OCI-LY7 (cell line): ENCODE measurements around the gene LCNL1. TPM values are rescaled to one million over a fixed set of nuclear protein-coding genes. Genes with fewer than 3 reads are reported as not detected.

Experiments
- BruUV-seq: library from RNA; stranded (reverse); fragments of 400-500 nt; replicated peaks from 2 replicates; lab custom pipeline; 2021; lab: Mats Ljungman, UMichigan
- CTCF ChIA-PET: fragments of 300-600 bp; sonication (Branson Sonifier 250); formaldehyde crosslinking; loops from one replicate; lab custom pipeline; 2022; ENCODE audit warnings: antibody characterized with exemption; ENCODE audit not compliant: unreplicated experiment; lab: Charles Lee
- POLR2A ChIA-PET: fragments of 300-600 bp; sonication (Branson Sonifier 250); formaldehyde crosslinking; loops from one replicate; lab custom pipeline; 2022; ENCODE audit warnings: antibody characterized with exemption; lab: Charles Lee
- DNase-seq: peaks from one replicate; pipeline ENCODE4 v3.0.0-alpha.2; 2015; ENCODE audit warnings: low spot score
- H2AFZ ChIP-seq: fragments of 200-600 bp; sonication (generic), shearing (Covaris generic); 2 replicates; pipeline ENCODE4 v1.6.1; 2014; ENCODE audit warnings: mild to moderate bottlenecking, antibody characterized with exemption, low read length, moderate library complexity
- H3K27ac ChIP-seq: fragments of 200-600 bp; sonication (generic); 2 replicates; pipeline ENCODE4 v1.5.1; 2014; ENCODE audit warnings: mixed run types, low read depth, mild to moderate bottlenecking, moderate library complexity, low read length, inconsistent platforms; ENCODE audit not compliant: poor library complexity, severe bottlenecking
- H3K36me3 ChIP-seq: fragments of 200-600 bp; sonication (generic); 2 replicates; pipeline ENCODE4 v1.6.1; 2014; ENCODE audit warnings: mild to moderate bottlenecking, antibody characterized with exemption, low read length, moderate library complexity, mixed read lengths; ENCODE audit not compliant: insufficient read depth
- H3K4me1 ChIP-seq: fragments of 200-600 bp; sonication (generic); 2 replicates; pipeline ENCODE4 v1.5.1; 2014; ENCODE audit warnings: mild to moderate bottlenecking, low read length; ENCODE audit not compliant: insufficient read depth, poor library complexity, severe bottlenecking
- H3K4me2 ChIP-seq: fragments of 200-600 bp; sonication (generic); 2 replicates; pipeline ENCODE4 v1.6.1; 2014; ENCODE audit warnings: mild to moderate bottlenecking, low read length
- H3K4me3 ChIP-seq: fragments of 200-600 bp; sonication (generic); 2 replicates; pipeline ENCODE4 v1.5.1; 2014; ENCODE audit warnings: mild to moderate bottlenecking, low read depth, low read length; ENCODE audit not compliant: poor library complexity, severe bottlenecking
- H3K79me2 ChIP-seq: fragments of 200-600 bp; sonication (generic); 2 replicates; pipeline ENCODE4 v1.6.1; 2016; ENCODE audit warnings: low read depth, mild to moderate bottlenecking, low read length, moderate library complexity, mixed read lengths; ENCODE audit not compliant: insufficient read depth
- H3K9me2 ChIP-seq: fragments of 200-600 bp; sonication (generic); 2 replicates; pipeline ENCODE4 v1.6.1; 2016; ENCODE audit warnings: mild to moderate bottlenecking, low read length, mixed read lengths; ENCODE audit not compliant: insufficient read depth
- H3K9me3 ChIP-seq: fragments of 200-600 bp; sonication (generic); 2 replicates; pipeline ENCODE4 v1.6.1; 2014; ENCODE audit warnings: mild to moderate bottlenecking, mixed run types, low read length, mixed read lengths
- H4K20me1 ChIP-seq: fragments of 200-600 bp; sonication (generic); 2 replicates; pipeline ENCODE4 v1.6.1; 2014; ENCODE audit warnings: mild to moderate bottlenecking, antibody characterized with exemption, low read length, moderate library complexity, mixed read lengths; ENCODE audit not compliant: insufficient read depth
- EZH2phosphoT487 ChIP-seq: fragments of 200-600 bp; sonication (generic); IDR thresholded peaks from 2 replicates; pipeline ENCODE4 v1.6.1; 2018; ENCODE audit warnings: low read depth, borderline replicate concordance, mild to moderate bottlenecking, mixed run types, antibody characterized with exemption, low read length, moderate library complexity, mixed read lengths
- intact Hi-C: fragments of 100-400 bp; cut with micrococcal nuclease; formaldehyde crosslinking; loops from one replicate; pipeline ENCODE4 v1.10.0; 2022; ENCODE audit not compliant: unreplicated experiment
- total RNA-seq, 2 experiments: library from RNA; depleted of rRNA in 1 of 2; stranded (reverse); fragments of >200 nt in 1 of 2; shearing (Covaris generic) in 1 of 2; gene quantifications; 2 replicates each; pipeline ENCODE4 v1.2.3, GENCODE V29; 2014 to 2022
- TF ChIP-seq, protein P1 (sequence below): fragments of 200-600 bp; sonication (generic); conservative IDR thresholded peaks from 2 replicates; pipeline ENCODE4 v1.5.1; 2014; ENCODE audit warnings: mild to moderate bottlenecking, antibody characterized with exemption, low read length, moderate library complexity, mixed read lengths

Gene LCNL1
- total RNA-seq, 2 experiments from 2014 or later: not detected

DNA sequence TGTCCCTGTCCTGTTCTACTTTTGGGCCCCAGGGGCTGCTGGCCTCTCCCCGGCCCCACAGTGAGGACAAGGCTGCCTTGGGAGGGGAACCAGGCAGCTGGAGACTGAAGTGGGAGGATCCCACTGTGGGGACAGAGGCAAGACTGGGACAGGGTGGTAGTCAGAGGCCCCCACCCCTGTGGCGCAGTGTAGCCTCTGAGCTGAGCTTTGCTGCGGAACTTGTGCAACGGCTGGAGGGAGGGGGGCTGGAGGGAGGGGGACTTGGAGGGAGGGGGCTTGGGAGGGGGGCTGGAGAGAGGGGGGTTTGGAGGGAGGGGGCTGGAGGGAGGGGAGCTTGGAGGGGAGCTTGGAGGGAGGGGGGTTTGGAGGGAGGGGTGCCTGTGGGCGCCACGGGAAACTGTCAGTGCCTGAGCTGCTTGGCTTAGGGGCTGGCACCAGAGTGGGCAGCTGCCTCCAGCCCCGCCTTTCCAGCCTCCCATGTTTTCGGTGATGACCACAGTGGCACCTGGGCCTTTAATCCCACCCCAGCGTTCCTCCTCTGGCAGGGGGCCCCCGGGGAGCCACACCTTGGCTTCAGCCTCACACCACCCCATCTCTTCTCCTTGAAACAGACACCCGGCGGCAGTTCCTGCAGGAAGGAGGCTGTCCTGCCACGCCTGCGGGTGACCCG lies 51.4 kb downstream of the LCNL1 start:
- POLR2A ChIA-PET: interaction anchor here (0.6 to 0.9 kb wide), 2 partner anchors 58 to 86 kb away, joined by 3 read pairs; no protein-coding TSS in a partner anchor
- H3K4me2 ChIP-seq: no peak overlapping the region
- no peak for TF ChIP-seq EZH2phosphoT487
- TF ChIP-seq, protein P1, sequence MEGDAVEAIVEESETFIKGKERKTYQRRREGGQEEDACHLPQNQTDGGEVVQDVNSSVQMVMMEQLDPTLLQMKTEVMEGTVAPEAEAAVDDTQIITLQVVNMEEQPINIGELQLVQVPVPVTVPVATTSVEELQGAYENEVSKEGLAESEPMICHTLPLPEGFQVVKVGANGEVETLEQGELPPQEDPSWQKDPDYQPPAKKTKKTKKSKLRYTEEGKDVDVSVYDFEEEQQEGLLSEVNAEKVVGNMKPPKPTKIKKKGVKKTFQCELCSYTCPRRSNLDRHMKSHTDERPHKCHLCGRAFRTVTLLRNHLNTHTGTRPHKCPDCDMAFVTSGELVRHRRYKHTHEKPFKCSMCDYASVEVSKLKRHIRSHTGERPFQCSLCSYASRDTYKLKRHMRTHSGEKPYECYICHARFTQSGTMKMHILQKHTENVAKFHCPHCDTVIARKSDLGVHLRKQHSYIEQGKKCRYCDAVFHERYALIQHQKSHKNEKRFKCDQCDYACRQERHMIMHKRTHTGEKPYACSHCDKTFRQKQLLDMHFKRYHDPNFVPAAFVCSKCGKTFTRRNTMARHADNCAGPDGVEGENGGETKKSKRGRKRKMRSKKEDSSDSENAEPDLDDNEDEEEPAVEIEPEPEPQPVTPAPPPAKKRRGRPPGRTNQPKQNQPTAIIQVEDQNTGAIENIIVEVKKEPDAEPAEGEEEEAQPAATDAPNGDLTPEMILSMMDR: no peak

GRCh38 chr9:137034709-137035506 lies 52.1 kb downstream of the LCNL1 start:
- ChIA-PET POLR2A (interaction anchor here (0.6 to 0.9 kb wide), 2 partner anchors 59 to 87 kb away, joined by 3 read pairs; no protein-coding TSS in a partner anchor), CTCF (interaction anchor here (0.6 to 1.5 kb wide), 9 partner anchors 9 to 342 kb away, joined by 3 to 8 read pairs (median 3); partner anchors contain the start of gene FBXW5)
- H3K4me2 ChIP-seq: peak overlapping the region; percentile 36
- H3K9me2 ChIP-seq: no peaks in the 10 kb centered on the region
- no peak overlapping the region for H3K4me3 ChIP-seq
- TF ChIP-seq EZH2phosphoT487: no peak
- TF ChIP-seq, protein P1: peak; percentile 88
- H3K79me2 ChIP-seq: no peaks in the 10 kb centered on the region
- no peak overlapping the region for H3K27ac ChIP-seq
- intact Hi-C loops: loop anchor here (1.0 kb wide), 1 partner anchor 248 kb away; no protein-coding TSS in a partner anchor
- no TSS peak for BruUV-seq
- peaks cover 30% of the 10 kb centered on the region for H3K4me1 ChIP-seq
- H4K20me1 ChIP-seq: no peaks in the 10 kb centered on the region
- no peak overlapping the region for H2AFZ ChIP-seq
- H3K36me3 ChIP-seq: no peaks in the 10 kb centered on the region
- peak; percentile 90 for DNase-seq
- no peaks in the 10 kb centered on the region for H3K9me3 ChIP-seq

More for the DNA sequence above, 51.4 kb downstream of the LCNL1 start:
- Histone ChIP-seq H2AFZ (no peak overlapping the region), H3K9me3 (no peaks in the 10 kb centered on the region), H3K36me3 (no peaks in the 10 kb centered on the region), H3K9me2 (no peaks in the 10 kb centered on the region), H4K20me1 (no peaks in the 10 kb centered on the region), H3K79me2 (no peaks in the 10 kb centered on the region), H3K4me1 (peaks cover 34% of the 10 kb centered on the region), H3K4me3 (no peak overlapping the region), H3K27ac (no peak overlapping the region)
- CTCF ChIA-PET: interaction anchor here (0.6 to 1.5 kb wide), 2 partner anchors 86 to 307 kb away, joined by 6 to 8 read pairs; no protein-coding TSS in a partner anchor
- intact Hi-C loops: no loop called here
- BruUV-seq: no TSS peak
- no peak for DNase-seq

Other genes with a start within 250 kb of the LCNL1 start
Only the 30 nearest of the 38 such genes appear.
- gene LCN15, start 218.5 kb upstream of the LCNL1 start, total RNA-seq (2014; rRNA removed; shearing (Covaris generic)): not detected in 2 replicates
- gene LCN15, start 218.5 kb upstream of the LCNL1 start, total RNA-seq (2022): not detected in 2 replicates
- 61.9 and 70.2 TPM in 2 replicates for gene TMEM141, start 191.6 kb upstream of the LCNL1 start, total RNA-seq (2014; rRNA removed; shearing (Covaris generic))
- 41.5 and 43.2 TPM in 2 replicates for gene TMEM141, start 191.6 kb upstream of the LCNL1 start, total RNA-seq (2022)
- gene CCDC183, start 186.7 kb upstream of the LCNL1 start, total RNA-seq (2014; rRNA removed; shearing (Covaris generic)): 1.3 and 2.2 TPM in 2 replicates
- 0.44 and 0.88 TPM in 2 replicates for gene CCDC183, start 186.7 kb upstream of the LCNL1 start, total RNA-seq (2022)
- 97.0 and 113 TPM in 2 replicates for gene RABL6, start 175.0 kb upstream of the LCNL1 start, total RNA-seq (2014; rRNA removed; shearing (Covaris generic))
- gene RABL6, start 175.0 kb upstream of the LCNL1 start, total RNA-seq (2022): 126 and 133 TPM in 2 replicates
- 2.4 and 2.5 TPM in 2 replicates for gene AJM1, start 140.5 kb upstream of the LCNL1 start, total RNA-seq (2014; rRNA removed; shearing (Covaris generic))
- 4.6 and 5.1 TPM in 2 replicates for gene AJM1, start 140.5 kb upstream of the LCNL1 start, total RNA-seq (2022)
- gene PHPT1, start 133.6 kb upstream of the LCNL1 start, total RNA-seq (2014; rRNA removed; shearing (Covaris generic)): 56.9 and 81.9 TPM in 2 replicates
- gene PHPT1, start 133.6 kb upstream of the LCNL1 start, total RNA-seq (2022): 42.4 and 49.9 TPM in 2 replicates
- gene MAMDC4, start 130.6 kb upstream of the LCNL1 start, total RNA-seq (2014; rRNA removed; shearing (Covaris generic)): 11.7 and 14.0 TPM in 2 replicates
- gene MAMDC4, start 130.6 kb upstream of the LCNL1 start, total RNA-seq (2022): 12.7 and 14.2 TPM in 2 replicates
- gene EDF1, start 116.7 kb upstream of the LCNL1 start, total RNA-seq (2014; rRNA removed; shearing (Covaris generic)): 272 and 409 TPM in 2 replicates
- gene EDF1, start 116.7 kb upstream of the LCNL1 start, total RNA-seq (2022): 222 and 246 TPM in 2 replicates
- gene TRAF2, start 96.5 kb upstream of the LCNL1 start, total RNA-seq (2014; rRNA removed; shearing (Covaris generic)): 31.4 and 34.7 TPM in 2 replicates
- gene TRAF2, start 96.5 kb upstream of the LCNL1 start, total RNA-seq (2022): 40.5 and 43.7 TPM in 2 replicates
- gene FBXW5, start 38.3 kb upstream of the LCNL1 start, total RNA-seq (2014; rRNA removed; shearing (Covaris generic)): 78.7 and 89.6 TPM in 2 replicates
- gene FBXW5, start 38.3 kb upstream of the LCNL1 start, total RNA-seq (2022): 59.1 and 63.3 TPM in 2 replicates
- 0.95 and 1.0 TPM in 2 replicates for gene C8G, start 37.8 kb upstream of the LCNL1 start, total RNA-seq (2014; rRNA removed; shearing (Covaris generic))
- 2.1 and 2.2 TPM in 2 replicates for gene C8G, start 37.8 kb upstream of the LCNL1 start, total RNA-seq (2022)
- gene LCN12, start 30.7 kb upstream of the LCNL1 start, total RNA-seq (2014; rRNA removed; shearing (Covaris generic)): 0.95 and 6.5 TPM in 2 replicates
- 3.5 and 3.7 TPM in 2 replicates for gene LCN12, start 30.7 kb upstream of the LCNL1 start, total RNA-seq (2022)
- gene PTGDS, start 5.5 kb upstream of the LCNL1 start, total RNA-seq (2014; rRNA removed; shearing (Covaris generic)): not detected in 2 replicates
- gene PTGDS, start 5.5 kb upstream of the LCNL1 start, total RNA-seq (2022): not detected in 2 replicates
- 63.5 and 66.5 TPM in 2 replicates for gene PAXX, start 9.4 kb downstream of the LCNL1 start, total RNA-seq (2014; rRNA removed; shearing (Covaris generic))
- gene PAXX, start 9.4 kb downstream of the LCNL1 start, total RNA-seq (2022): 45.7 and 46.3 TPM in 2 replicates
- gene CLIC3, start 13.6 kb downstream of the LCNL1 start, total RNA-seq (2014; rRNA removed; shearing (Covaris generic)): not detected in 2 replicates
- gene CLIC3, start 13.6 kb downstream of the LCNL1 start, total RNA-seq (2022): not detected in 2 replicates
- gene ABCA2, start 45.2 kb downstream of the LCNL1 start, total RNA-seq (2014; rRNA removed; shearing (Covaris generic)): 2.4 and 4.1 TPM in 2 replicates
- gene ABCA2, start 45.2 kb downstream of the LCNL1 start, total RNA-seq (2022): 8.3 and 10.6 TPM in 2 replicates
- not detected in 2 replicates for gene FUT7, start 49.1 kb downstream of the LCNL1 start, total RNA-seq (2014; rRNA removed; shearing (Covaris generic))
- 0.21 TPM in 1 of 2 replicates, not detected in the other for gene FUT7, start 49.1 kb downstream of the LCNL1 start, total RNA-seq (2022)
- gene NPDC1, start 63.2 kb downstream of the LCNL1 start, total RNA-seq (2014; rRNA removed; shearing (Covaris generic)): 0.21 and 0.32 TPM in 2 replicates
- gene NPDC1, start 63.2 kb downstream of the LCNL1 start, total RNA-seq (2022): 0.38 and 0.39 TPM in 2 replicates
- gene ENTPD2, start 71.1 kb downstream of the LCNL1 start, total RNA-seq (2014; rRNA removed; shearing (Covaris generic)): 0.16 TPM in 1 of 2 replicates, not detected in the other
- not detected in 2 replicates for gene ENTPD2, start 71.1 kb downstream of the LCNL1 start, total RNA-seq (2022)
- 65.9 and 74.0 TPM in 2 replicates for gene SAPCD2, start 87.6 kb downstream of the LCNL1 start, total RNA-seq (2014; rRNA removed; shearing (Covaris generic))
- 51.4 and 57.2 TPM in 2 replicates for gene SAPCD2, start 87.6 kb downstream of the LCNL1 start, total RNA-seq (2022)
- 5.3 and 5.7 TPM in 2 replicates for gene UAP1L1, start 94.5 kb downstream of the LCNL1 start, total RNA-seq (2014; rRNA removed; shearing (Covaris generic))
- gene UAP1L1, start 94.5 kb downstream of the LCNL1 start, total RNA-seq (2022): 12.3 and 16.7 TPM in 2 replicates
- gene MAN1B1, start 104.0 kb downstream of the LCNL1 start, total RNA-seq (2014; rRNA removed; shearing (Covaris generic)): 22.5 and 32.7 TPM in 2 replicates
- 38.8 and 43.4 TPM in 2 replicates for gene MAN1B1, start 104.0 kb downstream of the LCNL1 start, total RNA-seq (2022)
- gene DPP7, start 131.7 kb downstream of the LCNL1 start, total RNA-seq (2014; rRNA removed; shearing (Covaris generic)): 173 and 182 TPM in 2 replicates
- gene DPP7, start 131.7 kb downstream of the LCNL1 start, total RNA-seq (2022): 154 TPM in 2 replicates
- gene GRIN1, start 156.2 kb downstream of the LCNL1 start, total RNA-seq (2014; rRNA removed; shearing (Covaris generic)): 0.06 TPM in 1 of 2 replicates, not detected in the other
- 0.15 and 0.55 TPM in 2 replicates for gene GRIN1, start 156.2 kb downstream of the LCNL1 start, total RNA-seq (2022)
- gene LRRC26, start 187.1 kb downstream of the LCNL1 start, total RNA-seq (2014; rRNA removed; shearing (Covaris generic)): 0.21 TPM in 1 of 2 replicates, not detected in the other
- not detected in 2 replicates for gene LRRC26, start 187.1 kb downstream of the LCNL1 start, total RNA-seq (2022)
- not detected in 2 replicates for gene TMEM210, start 189.1 kb downstream of the LCNL1 start, total RNA-seq (2014; rRNA removed; shearing (Covaris generic))
- gene TMEM210, start 189.1 kb downstream of the LCNL1 start, total RNA-seq (2022): not detected in 2 replicates
- gene ANAPC2, start 205.6 kb downstream of the LCNL1 start, total RNA-seq (2014; rRNA removed; shearing (Covaris generic)): 34.8 and 38.6 TPM in 2 replicates
- 89.6 and 90.4 TPM in 2 replicates for gene ANAPC2, start 205.6 kb downstream of the LCNL1 start, total RNA-seq (2022)
- 111 and 130 TPM in 2 replicates for gene SSNA1, start 205.7 kb downstream of the LCNL1 start, total RNA-seq (2014; rRNA removed; shearing (Covaris generic))
- 71.0 and 75.1 TPM in 2 replicates for gene SSNA1, start 205.7 kb downstream of the LCNL1 start, total RNA-seq (2022)
- 9.0 and 10.3 TPM in 2 replicates for gene TPRN, start 217.7 kb downstream of the LCNL1 start, total RNA-seq (2014; rRNA removed; shearing (Covaris generic))
- 15.3 and 15.9 TPM in 2 replicates for gene TPRN, start 217.7 kb downstream of the LCNL1 start, total RNA-seq (2022)
- 55.1 and 58.2 TPM in 2 replicates for gene TMEM203, start 222.7 kb downstream of the LCNL1 start, total RNA-seq (2014; rRNA removed; shearing (Covaris generic))
- 39.0 and 42.9 TPM in 2 replicates for gene TMEM203, start 222.7 kb downstream of the LCNL1 start, total RNA-seq (2022)